Effector memory CD4-positive, alpha-beta T cell (primary cell): Measurements from ENCODE around the gene C4orf50.

Experiments
- DNase-seq, 3 donors: peaks; one replicate each; pipeline ENCODE4 v3.0.0-alpha.2; 2020
- H3K27ac ChIP-seq: 2 replicates; pipeline ENCODE4 v1.7.0; 2013; ENCODE audit warnings: mild to moderate bottlenecking, low read length, moderate library complexity; ENCODE audit not compliant: insufficient read depth, poor library complexity, severe bottlenecking
- H3K27me3 ChIP-seq: replicated peaks from 2 replicates; pipeline ENCODE4 v1.7.0; 2013; ENCODE audit warnings: mild to moderate bottlenecking, low read length; ENCODE audit not compliant: insufficient read depth, control insufficient read depth, poor library complexity, severe bottlenecking
- H3K36me3 ChIP-seq: 2 replicates; pipeline ENCODE4 v1.7.0; 2013; ENCODE audit warnings: mild to moderate bottlenecking, low read length, moderate library complexity; ENCODE audit not compliant: control insufficient read depth, insufficient read depth
- H3K4me1 ChIP-seq: 2 replicates; pipeline ENCODE4 v1.7.0; 2013; ENCODE audit warnings: low read length, mild to moderate bottlenecking; ENCODE audit not compliant: control insufficient read depth, insufficient read depth, poor library complexity, severe bottlenecking
- H3K4me3 ChIP-seq: 2 replicates; pipeline ENCODE4 v1.7.0; 2013; ENCODE audit warnings: low read length, low read depth, mild to moderate bottlenecking; ENCODE audit not compliant: insufficient read depth, poor library complexity, severe bottlenecking
- H3K9me3 ChIP-seq: 2 replicates; pipeline ENCODE4 v1.7.0; 2013; ENCODE audit warnings: mild to moderate bottlenecking, low read length, moderate library complexity; ENCODE audit not compliant: control insufficient read depth

The C4orf50 gene

GRCh38 chr4:5899396-5899795 is 118.8 kb downstream of the C4orf50 start:
- no peaks in the 10 kb centered on the region for H3K4me1 ChIP-seq
- no peak overlapping the region for H3K27ac ChIP-seq
- no peaks in the 10 kb centered on the region for H3K36me3 ChIP-seq
- H3K27me3 ChIP-seq, result no peaks in the 10 kb centered on the region
- no peaks in the 10 kb centered on the region for H3K9me3 ChIP-seq
- H3K4me3 ChIP-seq, result no peak overlapping the region
- no peak for DNase-seq

- H3K4me1 ChIP-seq, result no peaks in the 10 kb centered on the region
- no peaks in the 10 kb centered on the region for H3K27me3 ChIP-seq
- H3K4me3 ChIP-seq, result no peak overlapping the region
- DNase-seq, result no peak
- H3K27ac ChIP-seq, result no peak overlapping the region
- H3K36me3 ChIP-seq, result no peaks in the 10 kb centered on the region
- H3K9me3 ChIP-seq, result no peaks in the 10 kb centered on the region
Observed at GRCh38 chr4:5897674-5898073, 120.6 kb downstream of the C4orf50 start.

DNA sequence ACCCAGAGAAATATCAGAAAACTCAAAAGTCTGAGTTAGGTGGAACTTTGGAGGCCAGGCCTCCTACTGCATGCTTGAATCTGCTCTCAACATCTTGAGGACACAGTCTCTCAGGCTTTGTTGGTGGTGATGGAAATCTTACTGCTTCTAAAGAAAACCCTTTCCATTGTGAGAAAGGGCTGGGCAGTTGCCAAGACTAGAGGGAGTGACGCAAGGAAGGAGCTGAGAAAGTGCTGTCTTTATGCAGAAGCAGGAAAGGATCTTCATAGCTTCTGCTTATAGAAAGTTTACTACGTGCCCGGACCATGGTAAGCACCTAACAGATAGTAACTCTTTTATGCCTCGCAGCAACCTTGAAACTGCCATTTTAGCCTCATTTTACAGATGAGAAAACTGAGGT is 122.9 kb downstream of the C4orf50 start:
- Histone ChIP-seq H3K27ac (no peak overlapping the region), H3K9me3 (no peaks in the 10 kb centered on the region), H3K36me3 (no peaks in the 10 kb centered on the region), H3K27me3 (peaks cover 14% of the 10 kb centered on the region), H3K4me1 (no peaks in the 10 kb centered on the region), H3K4me3 (no peak overlapping the region)
- DNase-seq, result no peak

- H3K27me3 ChIP-seq, result peaks cover 22% of the 10 kb centered on the region
- no peak overlapping the region for H3K4me3 ChIP-seq
- no peak for DNase-seq
- H3K9me3 ChIP-seq, result no peaks in the 10 kb centered on the region
- no peaks in the 10 kb centered on the region for H3K36me3 ChIP-seq
- no peaks in the 10 kb centered on the region for H3K4me1 ChIP-seq
- no peak overlapping the region for H3K27ac ChIP-seq
Observed at GRCh38 chr4:5894266-5894665, 124.0 kb downstream of the C4orf50 start.

GRCh38 chr4:5893591-5893990 is 124.6 kb downstream of the C4orf50 start:
- Histone ChIP-seq H3K36me3 (no peaks in the 10 kb centered on the region), H3K27ac (no peak overlapping the region), H3K27me3 (peaks cover 27% of the 10 kb centered on the region), H3K4me1 (no peaks in the 10 kb centered on the region), H3K9me3 (no peaks in the 10 kb centered on the region), H3K4me3 (no peak overlapping the region)
- no peak for DNase-seq

DNA sequence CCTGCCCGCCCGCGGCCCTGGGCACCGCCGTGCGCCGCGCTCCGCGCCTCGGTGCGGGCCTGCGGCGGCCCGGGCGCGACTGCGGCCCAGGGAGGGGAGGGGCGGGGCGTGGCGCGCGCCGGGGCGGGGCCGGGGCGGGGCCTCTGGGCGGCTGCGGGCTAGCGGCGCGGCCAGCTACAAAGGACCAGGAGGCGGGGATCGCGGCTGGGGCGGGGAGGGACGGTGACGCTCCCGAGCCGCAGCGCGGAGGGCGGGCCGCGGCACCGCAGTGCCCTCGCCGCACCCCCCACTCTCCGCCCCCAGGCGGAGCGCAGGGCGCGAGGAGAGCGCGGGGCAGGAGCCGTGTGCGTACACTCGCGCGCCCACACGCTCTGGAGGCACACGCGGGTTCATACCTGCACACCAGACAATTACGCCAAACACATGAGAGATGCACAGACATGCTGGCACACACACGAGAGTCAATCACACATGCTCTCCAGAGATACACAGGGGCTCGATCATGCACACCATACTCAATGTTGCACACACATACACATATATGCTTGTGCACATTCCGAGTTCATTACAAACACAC is 125.1 kb downstream of the C4orf50 start, which contains the start of gene CRMP1:
CRMP1 (minus strand) TSS at position 83 of the 577 bp plus-strand sequence. CDS start 117 bp downstream, outside the sequence.
- Histone ChIP-seq H3K27me3 (peaks cover 27% of the 10 kb centered on the region), H3K9me3 (no peaks in the 10 kb centered on the region), H3K36me3 (no peaks in the 10 kb centered on the region), H3K4me1 (no peaks in the 10 kb centered on the region), H3K27ac (no peak within 1 kb of the TSS), H3K4me3 (no peak within 1 kb of the TSS)
- DNase-seq, result no peak

GRCh38 chr4:5892323-5893003 is 125.8 kb downstream of the C4orf50 start:
- Histone ChIP-seq H3K4me3 (no peak overlapping the region), H3K4me1 (peaks cover 2% of the 10 kb centered on the region), H3K27ac (no peak overlapping the region), H3K36me3 (no peaks in the 10 kb centered on the region), H3K9me3 (no peaks in the 10 kb centered on the region), H3K27me3 (peaks cover 27% of the 10 kb centered on the region)
- no peak for DNase-seq

DNA sequence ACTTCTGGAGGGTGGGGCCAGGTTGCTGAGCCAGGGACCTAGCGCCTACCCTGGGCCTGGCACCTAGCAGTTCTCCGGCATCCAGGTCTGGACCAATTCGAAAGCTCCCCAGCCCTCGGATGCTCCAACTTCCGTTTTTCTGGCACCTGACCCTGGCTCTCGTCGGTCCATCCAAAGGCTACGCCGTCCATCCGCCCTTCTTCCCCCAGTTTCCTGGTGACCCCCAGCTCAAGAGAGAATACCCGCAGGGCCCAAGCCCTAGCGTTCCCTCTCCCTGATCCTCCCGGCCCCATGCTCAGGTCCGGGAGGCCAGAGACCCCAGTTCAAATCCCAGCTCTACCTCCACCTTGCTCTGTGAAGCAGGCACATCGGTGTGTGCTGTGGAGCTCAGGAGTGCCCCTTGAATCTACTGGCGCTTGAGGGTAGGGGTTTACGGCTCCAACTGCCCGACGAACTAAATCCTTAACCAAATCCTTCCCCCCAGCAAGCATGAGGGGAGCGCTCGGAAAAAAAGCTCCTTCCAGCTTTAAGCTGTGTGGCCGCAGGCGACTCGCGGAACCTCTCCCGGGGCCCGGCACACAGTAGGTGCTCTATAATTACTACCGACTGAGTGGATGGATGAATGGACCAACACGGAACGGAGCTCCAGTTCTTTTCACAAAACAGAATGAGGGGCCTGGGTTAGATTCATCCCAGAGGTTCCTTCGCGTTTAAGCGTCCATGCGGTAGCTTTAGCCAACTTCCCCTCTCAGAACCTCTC is 126.5 kb downstream of the C4orf50 start:
- no peaks in the 10 kb centered on the region for H3K36me3 ChIP-seq
- H3K9me3 ChIP-seq, result no peaks in the 10 kb centered on the region
- peaks cover 2% of the 10 kb centered on the region for H3K4me1 ChIP-seq
- H3K27me3 ChIP-seq, result peaks cover 27% of the 10 kb centered on the region
- no peak overlapping the region for H3K4me3 ChIP-seq
- DNase-seq, result no peak
- H3K27ac ChIP-seq, result no peak overlapping the region

DNA sequence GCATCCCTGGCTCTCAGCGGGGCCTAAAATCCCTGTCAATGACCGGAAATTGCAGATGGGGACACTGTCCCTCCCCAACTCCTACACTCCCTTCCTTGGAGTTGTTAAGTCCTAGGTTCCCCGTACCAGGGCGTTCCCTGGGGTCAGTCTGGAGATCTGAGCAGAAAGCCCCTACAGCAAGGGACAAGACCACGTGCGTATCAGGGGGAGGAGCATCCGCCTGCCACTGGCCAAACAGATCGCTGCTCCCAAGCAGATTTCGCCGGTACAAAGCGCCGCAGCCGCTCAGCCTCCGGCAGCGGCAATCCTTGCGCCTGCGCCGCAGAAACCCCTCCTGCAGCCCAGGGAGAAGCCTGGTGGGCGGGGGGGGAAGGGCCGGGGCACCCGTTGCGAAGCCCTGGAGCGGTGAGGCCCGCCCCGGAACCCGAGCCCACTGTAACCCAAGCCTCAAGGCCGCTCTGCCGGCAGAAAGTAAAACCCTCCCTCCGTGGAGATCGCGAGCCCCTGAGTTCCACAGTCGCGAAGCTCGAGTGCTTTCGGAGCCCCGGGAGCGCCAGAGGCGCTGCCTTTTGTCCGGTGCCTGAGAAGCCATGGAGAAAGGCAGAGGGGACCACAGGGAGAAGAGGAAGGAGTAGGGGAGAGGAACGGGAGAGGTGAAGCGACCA is 128.0 kb downstream of the C4orf50 start:
- Histone ChIP-seq H3K27me3 (peaks cover 33% of the 10 kb centered on the region), H3K4me3 (no peak overlapping the region), H3K27ac (no peak overlapping the region), H3K36me3 (no peaks in the 10 kb centered on the region), H3K4me1 (peaks cover 2% of the 10 kb centered on the region), H3K9me3 (no peaks in the 10 kb centered on the region)
- no peak for DNase-seq
